PFSK-1 (cell line): ENCODE measurements around the gene LSAMP.

ENCODE experiments used
- FOXP2 ChIP-seq: optimal IDR thresholded peaks from 2 replicates; pipeline ENCODE3; 2011; ENCODE audit warnings: borderline replicate concordance, control low read depth, inconsistent platforms; ENCODE audit not compliant: insufficient read depth; ENCODE audit errors: extremely low read length, extremely low read depth
- POLR2AphosphoS5 ChIP-seq: IDR thresholded peaks from 2 replicates; pipeline ENCODE4 v1.6.1; 2012; ENCODE audit warnings: low read depth, mild to moderate bottlenecking, control low read depth, low read length, moderate library complexity
- REST ChIP-seq, 2 experiments: IDR thresholded peaks; 2 replicates each; pipeline versions ENCODE4 v1.6.1 to v1.8.0; 2011 to 2012; ENCODE audit warnings: low read depth in 2 of 2, low read length in 2 of 2, control low read depth in 1 of 2, inconsistent platforms in 1 of 2, mild to moderate bottlenecking in 1 of 2, moderate library complexity in 1 of 2; ENCODE audit not compliant: insufficient read depth in 1 of 2
- SIN3A ChIP-seq: IDR thresholded peaks from 2 replicates; pipeline ENCODE4 v1.6.1; 2012; ENCODE audit warnings: mild to moderate bottlenecking, low read length, moderate library complexity, borderline replicate concordance; ENCODE audit not compliant: insufficient read depth
- TAF1 ChIP-seq: IDR thresholded peaks from 2 replicates; pipeline ENCODE4 v1.6.1; 2012; ENCODE audit warnings: low read length, control low read depth, borderline replicate concordance; ENCODE audit not compliant: insufficient read depth

The LSAMP gene

GRCh38 chr3:115937054-115937453 lies 508.2 kb downstream of the LSAMP start:
- TF ChIP-seq REST (IDR thresholded peaks at IDR 0.05; ENCODE audit: insufficient read depth in 1 of 2, low read depth in 2 of 2, low read length in 2 of 2) (no peak), TAF1 (no peak), FOXP2 (no peak), POLR2AphosphoS5 (no peak), SIN3A (no peak)

- TF ChIP-seq REST (IDR thresholded peaks at IDR 0.05; ENCODE audit: insufficient read depth in 1 of 2, low read depth in 2 of 2, low read length in 2 of 2), result no peak
- TF ChIP-seq POLR2AphosphoS5, result no peak
- TF ChIP-seq FOXP2, result no peak
- TF ChIP-seq SIN3A, result no peak
- no peak for TF ChIP-seq TAF1
Measured at GRCh38 chr3:115932807-115933206, 512.5 kb downstream of the LSAMP start.

- no peak for TF ChIP-seq REST (IDR thresholded peaks at IDR 0.05; ENCODE audit: insufficient read depth in 1 of 2, low read depth in 2 of 2, low read length in 2 of 2)
- no peak for TF ChIP-seq SIN3A
- TF ChIP-seq POLR2AphosphoS5, result no peak
- no peak for TF ChIP-seq FOXP2
- TF ChIP-seq TAF1, result no peak
Measured at GRCh38 chr3:115931581-115931980, 513.7 kb downstream of the LSAMP start.

- TF ChIP-seq POLR2AphosphoS5, result no peak
- no peak for TF ChIP-seq TAF1
- TF ChIP-seq SIN3A, result no peak
- no peak for TF ChIP-seq FOXP2
- no peak for TF ChIP-seq REST (IDR thresholded peaks at IDR 0.05; ENCODE audit: insufficient read depth in 1 of 2, low read depth in 2 of 2, low read length in 2 of 2)
Measured at GRCh38 chr3:115930922-115931321, 514.4 kb downstream of the LSAMP start.

- TF ChIP-seq REST (IDR thresholded peaks at IDR 0.05; ENCODE audit: insufficient read depth in 1 of 2, low read depth in 2 of 2, low read length in 2 of 2) (no peak), FOXP2 (no peak), SIN3A (no peak), TAF1 (no peak), POLR2AphosphoS5 (no peak)
Measured at GRCh38 chr3:115930168-115930567, 515.1 kb downstream of the LSAMP start.
